Testis (tissue), 2 donors: ENCODE data around the gene SLC36A2.

ENCODE experiments used
- POLR2A ChIP-seq: fragments of 450-650 bp; IDR thresholded peaks from one replicate; pipeline ENCODE4 v1.6.1; 2017; ENCODE audit warnings: antibody characterized with exemption, mild to moderate bottlenecking, moderate library complexity
- TF ChIP-seq, protein P1 (sequence below), 3 experiments: fragments of 450-650 bp in 2 of 3; fragments of 200-600 bp in 1 of 3; sonication (generic) in 1 of 3; IDR thresholded peaks; one replicate each; pipeline ENCODE4 v1.5.1; 2016 to 2019; ENCODE audit warnings: antibody characterized with exemption in 3 of 3, mild to moderate bottlenecking in 2 of 3, moderate library complexity in 1 of 3

- TF ChIP-seq, protein P1, sequence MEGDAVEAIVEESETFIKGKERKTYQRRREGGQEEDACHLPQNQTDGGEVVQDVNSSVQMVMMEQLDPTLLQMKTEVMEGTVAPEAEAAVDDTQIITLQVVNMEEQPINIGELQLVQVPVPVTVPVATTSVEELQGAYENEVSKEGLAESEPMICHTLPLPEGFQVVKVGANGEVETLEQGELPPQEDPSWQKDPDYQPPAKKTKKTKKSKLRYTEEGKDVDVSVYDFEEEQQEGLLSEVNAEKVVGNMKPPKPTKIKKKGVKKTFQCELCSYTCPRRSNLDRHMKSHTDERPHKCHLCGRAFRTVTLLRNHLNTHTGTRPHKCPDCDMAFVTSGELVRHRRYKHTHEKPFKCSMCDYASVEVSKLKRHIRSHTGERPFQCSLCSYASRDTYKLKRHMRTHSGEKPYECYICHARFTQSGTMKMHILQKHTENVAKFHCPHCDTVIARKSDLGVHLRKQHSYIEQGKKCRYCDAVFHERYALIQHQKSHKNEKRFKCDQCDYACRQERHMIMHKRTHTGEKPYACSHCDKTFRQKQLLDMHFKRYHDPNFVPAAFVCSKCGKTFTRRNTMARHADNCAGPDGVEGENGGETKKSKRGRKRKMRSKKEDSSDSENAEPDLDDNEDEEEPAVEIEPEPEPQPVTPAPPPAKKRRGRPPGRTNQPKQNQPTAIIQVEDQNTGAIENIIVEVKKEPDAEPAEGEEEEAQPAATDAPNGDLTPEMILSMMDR (IDR thresholded peaks at IDR 0.05): no peak
- no peak for TF ChIP-seq POLR2A
Measured at GRCh38 chr5:151296974-151297373, 50.4 kb downstream of the SLC36A2 start.
